Measurements from ENCODE around the gene BMP8A. TPM values are rescaled to one million over a fixed set of nuclear protein-coding genes. Genes with fewer than 3 reads are reported as not detected.
"Not testable (repeated sequence)": the region's sequence is repeated elsewhere in the genome, so short reads cannot be mapped to it uniquely, and the experiment has no call there.

The BMP8A gene
- total RNA-seq, 2 donors from 2014 or later, result 0.30 TPM; not detected in 1

GRCh38 chr1:39490596-39491145 is 765 bp upstream of the BMP8A start:
- Mint-ChIP-seq H3K36me3 (ENCODE audit: low read depth) (peaks cover 16% of the 10 kb centered on the region), H3K4me3 (peak overlapping the region; percentile 55), H3K27ac (no peak overlapping the region), H3K9me3 (no peaks in the 10 kb centered on the region), H3K4me1 (peaks cover 4% of the 10 kb centered on the region), H3K27me3 (peaks cover 12% of the 10 kb centered on the region)
- ATAC-seq (replicated peaks), result peak; percentile 16

GRCh38 chr1:39492118-39493042 is 944 bp downstream of the BMP8A start:
- not testable (repeated sequence) for H3K9me3 Mint-ChIP-seq; ATAC-seq (replicated peaks); H3K27ac Mint-ChIP-seq; H3K4me1 Mint-ChIP-seq; H3K36me3 Mint-ChIP-seq (ENCODE audit: low read depth)
- Mint-ChIP-seq H3K27me3 (peaks cover 12% of the 10 kb centered on the region), H3K4me3 (peak overlapping the region; percentile 56)

- H3K27ac Mint-ChIP-seq; ATAC-seq (replicated peaks); H3K9me3 Mint-ChIP-seq; H3K4me1 Mint-ChIP-seq; H3K36me3 Mint-ChIP-seq (ENCODE audit: low read depth): not testable (repeated sequence)
- Mint-ChIP-seq H3K27me3 (peaks cover 12% of the 10 kb centered on the region), H3K4me3 (peak overlapping the region; percentile 56)
Observed at GRCh38 chr1:39493043-39493810, 1.8 kb downstream of the BMP8A start.

DNA sequence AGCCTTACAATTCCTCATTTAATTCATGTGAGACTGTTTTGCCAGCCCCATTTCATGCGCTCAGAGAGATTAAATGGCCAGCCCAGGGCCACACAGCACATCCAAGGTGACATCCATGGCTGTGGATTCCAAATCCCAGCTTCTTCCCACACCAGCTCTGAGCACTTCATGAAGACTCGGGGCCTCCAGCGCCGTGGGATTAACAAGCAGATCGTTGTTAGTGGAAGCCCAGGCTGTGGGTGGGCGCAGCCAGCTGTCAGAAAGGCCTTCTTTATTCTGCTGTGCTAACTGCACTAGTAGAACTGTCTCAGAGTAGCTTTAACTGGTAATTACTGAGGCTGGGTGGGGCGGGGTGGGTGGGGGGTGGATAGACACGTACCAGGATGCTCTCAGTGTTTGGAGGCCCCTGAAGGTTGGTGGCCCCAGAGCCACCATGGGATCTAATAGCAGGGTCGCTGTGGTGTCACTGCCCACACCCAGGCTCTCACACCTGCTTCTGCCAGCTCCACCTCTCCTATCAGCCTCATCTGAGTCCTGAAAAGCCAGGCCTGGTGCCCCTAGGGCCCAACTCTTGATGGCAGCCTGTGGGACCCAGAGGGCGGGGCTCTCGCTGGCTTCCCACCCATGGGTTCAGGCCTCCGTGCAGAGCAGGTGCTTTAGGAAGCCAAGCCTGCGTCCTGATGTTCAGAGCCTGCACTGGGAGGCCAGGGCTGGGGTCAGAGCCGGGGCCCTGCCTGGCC is 3.4 kb downstream of the BMP8A start:
- Mint-ChIP-seq H3K9me3 (no peaks in the 10 kb centered on the region), H3K4me3 (no peak overlapping the region), H3K27me3 (peaks cover 12% of the 10 kb centered on the region), H3K27ac (no peak overlapping the region), H3K4me1 (peaks cover 4% of the 10 kb centered on the region), H3K36me3 (ENCODE audit: low read depth) (no peaks in the 10 kb centered on the region)
- ATAC-seq (replicated peaks), result no peak

- peaks cover 12% of the 10 kb centered on the region for H3K27me3 Mint-ChIP-seq
- not testable (repeated sequence) for H3K4me3 Mint-ChIP-seq; H3K36me3 Mint-ChIP-seq (ENCODE audit: low read depth); H3K27ac Mint-ChIP-seq; H3K4me1 Mint-ChIP-seq; H3K9me3 Mint-ChIP-seq; ATAC-seq (replicated peaks)
Observed at GRCh38 chr1:39496520-39496919, 5.1 kb downstream of the BMP8A start.

DNA sequence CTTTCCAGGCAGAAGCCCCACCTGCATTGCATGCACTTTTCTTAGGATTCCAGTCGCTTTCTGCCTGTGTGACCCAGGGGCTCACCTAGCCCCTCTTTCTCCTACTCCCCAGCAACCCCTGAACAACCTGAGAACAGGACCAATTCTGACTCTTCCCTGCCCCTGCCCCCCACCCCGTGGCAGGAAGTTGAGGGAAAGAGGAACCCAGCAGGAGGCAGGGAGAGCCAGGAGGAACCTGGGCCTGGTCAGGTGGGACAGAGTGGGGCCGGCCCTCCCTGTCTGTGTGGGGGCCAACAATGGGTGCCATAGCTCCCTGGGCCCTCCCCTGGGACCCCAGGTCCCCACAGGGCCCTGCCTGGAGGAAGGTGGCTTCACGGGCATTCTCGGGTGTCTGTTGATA is 6.1 kb downstream of the BMP8A start:
- Mint-ChIP-seq H3K9me3 (no peaks in the 10 kb centered on the region), H3K27ac (no peak overlapping the region), H3K27me3 (peaks cover 12% of the 10 kb centered on the region), H3K36me3 (ENCODE audit: low read depth) (no peaks in the 10 kb centered on the region), H3K4me3 (no peak overlapping the region), H3K4me1 (no peaks in the 10 kb centered on the region)
- ATAC-seq (replicated peaks), result no peak

GRCh38 chr1:39498096-39498710 is 6.8 kb downstream of the BMP8A start:
- H3K36me3 Mint-ChIP-seq (ENCODE audit: low read depth); H3K27me3 Mint-ChIP-seq; ATAC-seq (replicated peaks); H3K9me3 Mint-ChIP-seq; H3K4me1 Mint-ChIP-seq; H3K4me3 Mint-ChIP-seq; H3K27ac Mint-ChIP-seq: not testable (repeated sequence)

GRCh38 chr1:39498821-39499220 is 7.4 kb downstream of the BMP8A start:
- H3K27me3 Mint-ChIP-seq; H3K9me3 Mint-ChIP-seq; H3K27ac Mint-ChIP-seq; H3K36me3 Mint-ChIP-seq (ENCODE audit: low read depth); H3K4me1 Mint-ChIP-seq; H3K4me3 Mint-ChIP-seq; ATAC-seq (replicated peaks): not testable (repeated sequence)

DNA sequence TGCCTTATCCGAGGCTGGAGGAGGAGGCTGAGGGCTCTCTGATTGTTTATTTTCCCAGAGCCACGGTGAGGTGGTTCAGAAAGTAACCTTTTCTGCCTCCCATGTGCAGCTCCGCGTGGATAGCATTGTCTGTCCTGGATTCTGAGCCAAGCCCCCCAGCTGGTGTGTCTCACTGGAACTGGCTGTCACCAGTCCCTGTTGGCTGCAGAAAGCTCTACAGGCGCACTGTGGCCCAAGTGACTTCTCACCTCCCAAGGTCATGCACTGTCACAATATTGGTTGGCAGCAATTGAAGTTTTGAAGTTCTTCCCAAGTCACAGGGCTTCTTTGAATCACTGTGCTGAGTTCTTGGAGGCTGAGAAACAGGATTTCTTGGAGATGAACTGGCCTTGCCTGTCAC is 8.2 kb downstream of the BMP8A start:
- Mint-ChIP-seq H3K27me3 (no peaks in the 10 kb centered on the region), H3K9me3 (no peaks in the 10 kb centered on the region), H3K4me3 (no peak overlapping the region), H3K36me3 (ENCODE audit: low read depth) (no peaks in the 10 kb centered on the region), H3K27ac (no peak overlapping the region), H3K4me1 (no peaks in the 10 kb centered on the region)
- ATAC-seq (replicated peaks), result no peak

GRCh38 chr1:39500862-39501389 is 9.5 kb downstream of the BMP8A start:
- ATAC-seq (replicated peaks), result no peak
- H3K27me3 Mint-ChIP-seq, result no peaks in the 10 kb centered on the region
- H3K4me3 Mint-ChIP-seq, result no peak overlapping the region
- H3K27ac Mint-ChIP-seq, result no peak overlapping the region
- no peaks in the 10 kb centered on the region for H3K36me3 Mint-ChIP-seq (ENCODE audit: low read depth)
- H3K4me1 Mint-ChIP-seq, result no peaks in the 10 kb centered on the region
- no peaks in the 10 kb centered on the region for H3K9me3 Mint-ChIP-seq

- Mint-ChIP-seq H3K4me1 (no peaks in the 10 kb centered on the region), H3K9me3 (no peaks in the 10 kb centered on the region), H3K27me3 (no peaks in the 10 kb centered on the region), H3K27ac (no peak overlapping the region), H3K36me3 (ENCODE audit: low read depth) (no peaks in the 10 kb centered on the region), H3K4me3 (no peak overlapping the region)
- no peak for ATAC-seq (replicated peaks)
Observed at GRCh38 chr1:39501666-39502065, 10.2 kb downstream of the BMP8A start.

GRCh38 chr1:39504436-39504835 is 13.0 kb downstream of the BMP8A start:
- not testable (repeated sequence) for H3K36me3 Mint-ChIP-seq (ENCODE audit: low read depth); H3K4me3 Mint-ChIP-seq; ATAC-seq (replicated peaks); H3K4me1 Mint-ChIP-seq; H3K27ac Mint-ChIP-seq; H3K9me3 Mint-ChIP-seq; H3K27me3 Mint-ChIP-seq

DNA sequence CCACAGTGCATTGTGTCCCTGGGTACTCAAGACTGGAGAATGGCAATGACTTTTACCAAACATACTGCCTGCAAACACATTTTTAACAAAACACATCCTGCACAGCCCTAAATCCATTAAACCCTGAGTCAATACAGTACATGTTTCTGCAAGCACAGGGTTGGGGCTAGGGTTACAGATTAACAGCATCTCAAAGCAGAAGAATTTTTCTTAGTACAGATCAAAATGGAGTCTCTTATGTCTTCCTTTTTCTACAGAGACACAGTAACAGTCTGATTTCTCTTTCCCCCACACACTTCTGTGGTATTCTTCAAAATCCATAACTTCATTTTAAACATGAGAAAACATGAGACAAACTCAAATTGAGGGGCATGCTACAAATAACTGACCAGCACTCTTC is 13.9 kb downstream of the BMP8A start:
- H3K4me3 Mint-ChIP-seq, result no peak overlapping the region
- peaks cover 5% of the 10 kb centered on the region for H3K4me1 Mint-ChIP-seq
- H3K9me3 Mint-ChIP-seq, result no peaks in the 10 kb centered on the region
- no peak for ATAC-seq (replicated peaks)
- H3K27me3 Mint-ChIP-seq, result no peaks in the 10 kb centered on the region
- H3K27ac Mint-ChIP-seq, result no peak overlapping the region
- H3K36me3 Mint-ChIP-seq (ENCODE audit: low read depth), result no peaks in the 10 kb centered on the region
